Esophagus squamous epithelium (tissue), 4 donors: Measurements from ENCODE around the gene PANK4.

ENCODE experiments used
- CTCF ChIP-seq, 6 experiments: fragments of 450-650 bp in 4 of 6; fragments of 200-600 bp in 2 of 6; sonication (generic) in 2 of 6; IDR thresholded peaks; one replicate each; pipeline ENCODE4 v1.5.1; 2016 to 2019; ENCODE audit warnings: antibody characterized with exemption in 6 of 6, mild to moderate bottlenecking in 4 of 6, moderate library complexity in 4 of 6
- POLR2A ChIP-seq, 4 donors: fragments of 450-650 bp; IDR thresholded peaks; one replicate each; pipeline ENCODE4 v1.6.1; 2017; ENCODE audit warnings: antibody characterized with exemption in 4 of 4, mild to moderate bottlenecking in 4 of 4, moderate library complexity in 3 of 4

GRCh38 chr1:2493218-2493617 lies 33.2 kb downstream of the PANK4 start:
- no peak for TF ChIP-seq CTCF (IDR thresholded peaks at IDR 0.05)
- no peak for TF ChIP-seq POLR2A (IDR thresholded peaks at IDR 0.05)
